Trophoblast cell (in vitro differentiated cells and primary cell): ENCODE results near the gene CSH1.
"Not testable (repeated sequence)": the region's sequence is repeated elsewhere in the genome, so short reads cannot be mapped to it uniquely, and the experiment has no call there.

ENCODE experiments used
- DNase-seq, 2 donors: peaks; one replicate each; pipeline ENCODE4 v3.0.0-alpha.2; 2016
- H2AFZ ChIP-seq: 2 replicates; pipeline ENCODE4 v1.6.1; 2013; ENCODE audit warnings: low read length, moderate library complexity, mild to moderate bottlenecking; ENCODE audit not compliant: insufficient read depth, poor library complexity
- H2AK5ac ChIP-seq: 2 replicates; pipeline ENCODE4 v1.6.1; 2013; ENCODE audit warnings: mild to moderate bottlenecking, low read length
- H2BK120ac ChIP-seq: 2 replicates; pipeline ENCODE4 v1.6.1; 2013; ENCODE audit warnings: low read length, mild to moderate bottlenecking, moderate library complexity; ENCODE audit not compliant: insufficient read depth, poor library complexity
- H2BK12ac ChIP-seq: 2 replicates; pipeline ENCODE4 v1.6.1; 2013; ENCODE audit warnings: mild to moderate bottlenecking, low read length, moderate library complexity
- H2BK5ac ChIP-seq: 2 replicates; pipeline ENCODE4 v1.6.1; 2013; ENCODE audit warnings: low read length, low read depth, moderate library complexity, mild to moderate bottlenecking; ENCODE audit not compliant: poor library complexity
- H3K14ac ChIP-seq: 2 replicates; pipeline ENCODE4 v1.6.1; 2013; ENCODE audit warnings: mild to moderate bottlenecking, low read length
- H3K18ac ChIP-seq: 2 replicates; pipeline ENCODE4 v1.6.1; 2013; ENCODE audit warnings: mild to moderate bottlenecking, low read length
- H3K23ac ChIP-seq: 2 replicates; pipeline ENCODE4 v1.6.1; 2013; ENCODE audit warnings: low read length
- H3K27ac ChIP-seq: 2 replicates; pipeline ENCODE4 v1.5.1; 2013; ENCODE audit warnings: low read depth, mild to moderate bottlenecking, inconsistent platforms, low read length, moderate library complexity
- H3K27me3 ChIP-seq: 2 replicates; pipeline ENCODE4 v1.6.1; 2013; ENCODE audit warnings: inconsistent platforms, mild to moderate bottlenecking, low read length, moderate library complexity; ENCODE audit not compliant: insufficient read depth
- H3K36me3 ChIP-seq, 2 experiments: 1 replicate in 1 of 2; 2 replicates in 1 of 2; pipeline ENCODE4 v1.6.1; 2013; ENCODE audit warnings: low read length in 2 of 2, mild to moderate bottlenecking in 2 of 2, moderate library complexity in 1 of 2; ENCODE audit not compliant: insufficient read depth in 2 of 2, control insufficient read depth in 1 of 2
- H3K4ac ChIP-seq: 2 replicates; pipeline ENCODE4 v1.6.1; 2013; ENCODE audit warnings: low read depth, mild to moderate bottlenecking, low read length, moderate library complexity
- H3K4me1 ChIP-seq, 2 experiments: 1 replicate in 1 of 2; 2 replicates in 1 of 2; pipeline ENCODE4 v1.6.1; 2013; ENCODE audit warnings: low read length in 2 of 2, mild to moderate bottlenecking in 2 of 2, moderate library complexity in 1 of 2; ENCODE audit not compliant: insufficient read depth in 2 of 2, control insufficient read depth in 1 of 2
- H3K4me2 ChIP-seq: 2 replicates; pipeline ENCODE4 v1.6.1; 2013; ENCODE audit warnings: inconsistent platforms, mild to moderate bottlenecking, low read length, moderate library complexity
- H3K4me3 ChIP-seq: 2 replicates; pipeline ENCODE4 v1.5.1; 2013; ENCODE audit warnings: mild to moderate bottlenecking, low read depth, low read length, inconsistent platforms
- H3K79me1 ChIP-seq: one replicate; pipeline ENCODE4 v1.6.1; 2013; ENCODE audit warnings: low read length
- H3K79me2 ChIP-seq: 2 replicates; pipeline ENCODE4 v1.6.1; 2013; ENCODE audit warnings: low read length, mild to moderate bottlenecking; ENCODE audit not compliant: control insufficient read depth, insufficient read depth, poor library complexity
- H3K9ac ChIP-seq: 2 replicates; pipeline ENCODE4 v1.6.1; 2013; ENCODE audit warnings: mild to moderate bottlenecking, low read length
- H3K9me3 ChIP-seq: 2 replicates; pipeline ENCODE4 v1.6.1; 2013; ENCODE audit warnings: low read depth, mild to moderate bottlenecking, control low read depth, inconsistent platforms, low read length; ENCODE audit not compliant: insufficient read depth
- H4K12ac ChIP-seq: 2 replicates; pipeline ENCODE4 v1.6.1; 2013; ENCODE audit warnings: low read depth, mild to moderate bottlenecking, low read length, moderate library complexity
- H4K8ac ChIP-seq: 2 replicates; pipeline ENCODE4 v1.6.1; 2013; ENCODE audit warnings: low read depth, mild to moderate bottlenecking, low read length, moderate library complexity
- H4K91ac ChIP-seq: one replicate; pipeline ENCODE4 v1.6.1; 2013; ENCODE audit warnings: low read depth, mild to moderate bottlenecking, low read length, moderate library complexity
- WGBS: extraction: QIAGEN DNeasy Blood & Tissue Kit; methylation state at CpG from one replicate; pipeline ENCODE4 v1.1.7; 2013; ENCODE audit warnings: missing lambda C conversion rate; ENCODE audit not compliant: insufficient read length, insufficient coverage; ENCODE audit errors: extremely low coverage; 5-methylcytosine and 5-hydroxymethylcytosine counted together

CSH1 gene

DNA sequence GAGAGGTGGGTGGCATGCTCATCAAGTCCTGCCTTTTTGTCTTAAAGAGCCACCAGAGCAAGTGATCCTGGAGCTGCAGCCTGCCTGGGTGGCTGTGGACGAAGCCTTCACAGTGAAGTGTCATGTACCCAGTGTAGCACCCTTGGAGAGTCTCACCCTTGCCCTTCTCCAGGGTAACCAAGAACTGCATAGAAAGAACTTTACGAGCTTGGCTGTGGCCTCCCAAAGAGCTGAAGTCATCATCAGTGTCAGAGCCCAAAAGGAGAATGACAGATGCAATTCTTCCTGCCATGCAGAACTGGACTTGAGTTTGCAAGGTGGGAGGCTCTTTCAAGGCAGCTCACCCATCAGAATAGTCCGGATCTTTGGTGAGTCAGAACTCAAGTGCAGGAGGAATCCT, 37.1 kb downstream of the CSH1 start:
- Histone ChIP-seq H3K4me2 (no peak overlapping the region), H3K9me3 (no peaks in the 10 kb centered on the region), H3K14ac (no peak overlapping the region), H2BK12ac (no peak overlapping the region), H3K27ac (no peak overlapping the region), H3K4ac (no peak overlapping the region), H3K36me3 (no peaks in the 10 kb centered on the region), H4K12ac (no peak overlapping the region), H2AFZ (no peak overlapping the region), H2BK120ac (no peak overlapping the region), H4K91ac (no peak overlapping the region), H2BK5ac (no peak overlapping the region), H2AK5ac (no peak overlapping the region), H3K9ac (no peak overlapping the region), H3K4me1 (no peaks in the 10 kb centered on the region), H3K79me1 (no peaks in the 10 kb centered on the region), H3K27me3 (no peaks in the 10 kb centered on the region), H3K79me2 (no peaks in the 10 kb centered on the region), H3K23ac (no peak overlapping the region), H3K18ac (no peak overlapping the region), H3K4me3 (no peak overlapping the region), H4K8ac (no peak overlapping the region)
- no CpG with 5 or more reads among the region's 3 CpGs for WGBS
- no peak for DNase-seq

DNA sequence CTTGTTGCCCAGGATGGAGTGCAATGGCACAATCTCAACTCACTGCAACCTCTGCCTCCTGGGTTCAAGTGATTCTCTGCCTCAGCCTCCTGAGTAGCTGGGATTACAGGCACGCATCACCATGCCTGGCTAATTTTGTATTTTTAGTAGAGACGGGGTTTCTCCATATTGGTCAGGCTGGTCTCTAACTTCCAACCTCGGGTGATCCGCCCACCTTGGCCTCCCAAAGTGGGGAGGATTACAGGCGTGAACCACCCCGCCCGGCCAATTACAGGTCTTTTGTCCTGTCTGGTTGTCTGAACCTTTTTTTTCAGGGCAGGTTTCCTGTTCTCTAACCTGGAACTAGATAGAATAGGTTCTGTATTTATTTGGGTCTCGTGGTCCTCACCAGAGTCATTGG, 39.9 kb downstream of the CSH1 start:
- H3K4me2 ChIP-seq, H3K9ac ChIP-seq, H3K79me2 ChIP-seq, H3K4me3 ChIP-seq, H3K9me3 ChIP-seq, H2BK120ac ChIP-seq, H3K18ac ChIP-seq, H2BK12ac ChIP-seq, H3K4me1 ChIP-seq, H3K23ac ChIP-seq, H2BK5ac ChIP-seq, H2AK5ac ChIP-seq, H3K27me3 ChIP-seq, H4K8ac ChIP-seq, H2AFZ ChIP-seq, DNase-seq, H3K27ac ChIP-seq, H4K91ac ChIP-seq, H3K4ac ChIP-seq, H4K12ac ChIP-seq, H3K14ac ChIP-seq, H3K36me3 ChIP-seq, H3K79me1 ChIP-seq: not testable (repeated sequence)
- no CpG with 5 or more reads among the region's 8 CpGs for WGBS

DNA sequence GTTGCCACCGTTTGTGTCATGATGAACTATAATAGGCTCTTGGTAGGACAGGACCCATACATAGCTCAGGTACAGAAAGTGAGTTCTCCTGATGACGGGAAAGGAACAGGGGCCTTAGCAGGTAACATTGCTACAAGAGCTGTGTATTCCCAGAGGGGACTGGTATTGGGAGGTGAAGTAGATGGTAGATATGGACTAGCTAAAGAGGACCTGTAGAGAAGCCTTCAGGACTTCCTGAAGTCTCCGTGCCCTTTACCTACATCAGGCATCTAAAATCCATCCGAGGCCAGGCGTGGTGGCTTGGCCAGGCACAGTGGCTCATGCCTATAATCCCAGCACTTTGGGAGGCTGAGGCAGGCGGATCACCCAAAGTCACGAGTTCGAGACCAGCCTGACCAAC, 41.2 kb downstream of the CSH1 start:
- H3K9ac ChIP-seq, result no peak overlapping the region
- no peak overlapping the region for H2AK5ac ChIP-seq

DNA sequence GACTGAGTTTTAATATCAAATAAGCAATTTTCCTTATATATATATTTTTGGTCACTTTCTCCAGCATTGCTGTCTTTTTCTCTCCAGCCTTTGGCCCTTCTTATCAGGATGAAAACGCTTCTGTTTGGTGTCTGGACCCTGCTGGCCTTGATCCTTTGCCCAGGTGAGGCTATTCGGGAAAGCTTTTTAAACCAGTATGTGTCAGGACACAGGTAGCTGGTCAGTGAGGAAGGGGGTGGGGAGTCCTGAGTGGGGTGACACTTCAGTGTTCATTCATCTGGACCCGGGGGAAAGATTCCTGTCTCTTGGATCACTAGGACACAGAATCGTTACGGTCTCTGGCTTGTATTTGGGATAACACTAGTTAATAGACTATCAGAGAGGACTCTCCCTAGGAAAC, 41.7 kb downstream of the CSH1 start:
- Histone ChIP-seq H4K8ac (no peak overlapping the region), H3K36me3 (no peaks in the 10 kb centered on the region), H3K23ac (no peak overlapping the region), H2BK12ac (no peak overlapping the region), H3K9me3 (peaks cover under 1% of the 10 kb centered on the region), H3K4ac (no peak overlapping the region), H2AFZ (no peak overlapping the region), H3K4me1 (no peaks in the 10 kb centered on the region), H2BK120ac (no peak overlapping the region), H4K12ac (no peak overlapping the region), H3K18ac (no peak overlapping the region), H3K79me1 (no peaks in the 10 kb centered on the region), H3K9ac (no peak overlapping the region), H3K27me3 (no peaks in the 10 kb centered on the region), H3K14ac (no peak overlapping the region), H2BK5ac (no peak overlapping the region), H3K79me2 (no peaks in the 10 kb centered on the region), H3K27ac (no peak overlapping the region), H3K4me3 (no peak overlapping the region), H3K4me2 (no peak overlapping the region), H2AK5ac (no peak overlapping the region), H4K91ac (no peak overlapping the region)
- DNase-seq, result no peak
- WGBS, result no CpG with 5 or more reads among the region's 5 CpGs

More for the DNA sequence above, 41.2 kb downstream of the CSH1 start:
- no peak overlapping the region for H3K23ac ChIP-seq
- H2BK5ac ChIP-seq, result no peak overlapping the region
- no peaks in the 10 kb centered on the region for H3K79me1 ChIP-seq
- no peaks in the 10 kb centered on the region for H3K9me3 ChIP-seq
- no peak overlapping the region for H4K91ac ChIP-seq
- no CpG with 5 or more reads among the region's 8 CpGs for WGBS
- H3K4me2 ChIP-seq, result no peak overlapping the region
- no peaks in the 10 kb centered on the region for H3K4me1 ChIP-seq
- no peak overlapping the region for H3K18ac ChIP-seq
- DNase-seq, result no peak
- no peak overlapping the region for H3K4me3 ChIP-seq
- H2AFZ ChIP-seq, result no peak overlapping the region
- no peak overlapping the region for H2BK120ac ChIP-seq
- no peaks in the 10 kb centered on the region for H3K79me2 ChIP-seq
- H3K27ac ChIP-seq, result no peak overlapping the region
- H3K36me3 ChIP-seq, result no peaks in the 10 kb centered on the region
- H3K4ac ChIP-seq, result no peak overlapping the region
- H3K27me3 ChIP-seq, result no peaks in the 10 kb centered on the region
- H4K8ac ChIP-seq, result no peak overlapping the region
- H4K12ac ChIP-seq, result no peak overlapping the region
- no peak overlapping the region for H2BK12ac ChIP-seq
- no peak overlapping the region for H3K14ac ChIP-seq
